H1 (cell line): ENCODE measurements around the gene RIT2. TPM values are rescaled to one million over a fixed set of nuclear protein-coding genes. Genes with fewer than 3 reads are reported as not detected.

Experiments used
- CTCF ChIA-PET: fragments of 300-600 bp; sonication (Branson Sonifier 250); formaldehyde crosslinking; loops from one replicate; lab custom pipeline; 2021; ENCODE audit not compliant: partially characterized antibody; lab: Charles Lee
- POLR2A ChIA-PET: fragments of 300-600 bp; sonication (Branson Sonifier 250); formaldehyde crosslinking; loops from one replicate; lab custom pipeline; 2021; ENCODE audit warnings: inconsistent platforms; ENCODE audit not compliant: partially characterized antibody; lab: Charles Lee
- DNase-seq, 2 experiments: peaks; one replicate each; pipeline versions ENCODE4 v3.0.0 to v3.0.0-alpha.2; 2010 to 2022; ENCODE audit warnings: low spot score in 2 of 2, low read depth in 1 of 2, mixed read lengths in 1 of 2
- FAIRE-seq: peaks from 2 replicates; lab custom pipeline; 2011; peaks lifted over from hg19 to GRCh38; lab: Jason Lieb, UNC
- H2AFZ ChIP-seq: 2 replicates; pipeline ENCODE4 v1.8.1; 2012; ENCODE audit warnings: low read length, inconsistent platforms
- H2AK5ac ChIP-seq: 2 replicates; pipeline ENCODE4 v1.6.1; 2013; ENCODE audit warnings: low read depth, low read length
- H2BK120ac ChIP-seq: replicated peaks from 2 replicates; pipeline ENCODE3; 2013; ENCODE audit warnings: low read depth, low read length, inconsistent platforms
- H2BK12ac ChIP-seq: 2 replicates; pipeline ENCODE4 v1.6.1; 2013; ENCODE audit warnings: low read depth, low read length
- H2BK15ac ChIP-seq: 2 replicates; pipeline ENCODE4 v1.6.1; 2013; ENCODE audit warnings: low read length
- H2BK20ac ChIP-seq: 2 replicates; pipeline ENCODE4 v1.6.1; 2013; ENCODE audit warnings: low read length
- H2BK5ac ChIP-seq: 2 replicates; pipeline ENCODE4 v1.6.1; 2013; ENCODE audit warnings: low read depth, low read length
- H3K14ac ChIP-seq: 2 replicates; pipeline ENCODE4 v1.6.1; 2013; ENCODE audit warnings: inconsistent platforms; ENCODE audit not compliant: insufficient read length
- H3K18ac ChIP-seq: 2 replicates; pipeline ENCODE4 v1.6.1; 2013; ENCODE audit warnings: low read length; ENCODE audit errors: extremely low read depth
- H3K23ac ChIP-seq: 2 replicates; pipeline ENCODE4 v1.6.1; 2013; ENCODE audit warnings: inconsistent platforms; ENCODE audit not compliant: insufficient read length
- H3K23me2 ChIP-seq: 2 replicates; pipeline ENCODE4 v1.6.1; 2013; ENCODE audit warnings: low read depth, low read length
- H3K27ac ChIP-seq: 2 replicates; pipeline ENCODE4 v1.6.1; 2011; ENCODE audit warnings: low read depth, low read length, inconsistent platforms
- H3K27me3 ChIP-seq, 4 experiments: replicated peaks in 1 of 4; 1 replicate in 1 of 4; 2 replicates in 3 of 4; pipeline versions ENCODE4 v1.6.1 to v1.8.1; 2011 to 2013; ENCODE audit warnings: low read length in 3 of 4, mild to moderate bottlenecking in 3 of 4, inconsistent platforms in 2 of 4, mixed read lengths in 2 of 4, moderate library complexity in 1 of 4; ENCODE audit not compliant: control insufficient read depth in 3 of 4, insufficient read depth in 3 of 4; ENCODE audit errors: extremely low read depth in 1 of 4
- H3K36me3 ChIP-seq, 4 experiments: 2 replicates each; pipeline versions ENCODE4 v1.6.1 to v1.8.1; 2011 to 2013; ENCODE audit warnings: mild to moderate bottlenecking in 4 of 4, low read length in 3 of 4, moderate library complexity in 2 of 4, control low read depth in 1 of 4, inconsistent platforms in 1 of 4; ENCODE audit not compliant: insufficient read depth in 4 of 4, control insufficient read depth in 2 of 4
- H3K4ac ChIP-seq: replicated peaks from 2 replicates; pipeline ENCODE3; 2013; ENCODE audit warnings: low read length, low read depth, mixed read lengths, inconsistent platforms; ENCODE audit not compliant: insufficient read length
- H3K4me1 ChIP-seq, 4 experiments: replicated peaks in 1 of 4; 1 replicate in 1 of 4; 2 replicates in 3 of 4; pipeline versions ENCODE4 v1.6.1 to v1.8.1; 2011 to 2013; ENCODE audit warnings: low read length in 3 of 4, inconsistent platforms in 2 of 4, mixed read lengths in 1 of 4; ENCODE audit not compliant: insufficient read depth in 4 of 4, control insufficient read depth in 3 of 4
- H3K4me2 ChIP-seq, 2 experiments: 2 replicates each; pipeline versions ENCODE4 v1.6.1 to v1.8.1; 2011 to 2013; ENCODE audit warnings: low read depth in 2 of 2, low read length in 2 of 2, control low read depth in 1 of 2, inconsistent platforms in 1 of 2, mild to moderate bottlenecking in 1 of 2; ENCODE audit not compliant: insufficient read depth in 1 of 2
- H3K4me3 ChIP-seq, 4 experiments: fragments of 200-600, 300-600 bp in 1 of 4; sonication (generic), shearing (Covaris generic), sonication (Bioruptor Twin) in 1 of 4; 2 replicates each; pipeline versions ENCODE4 v1.5.1 to v1.8.1; 2011 to 2016; ENCODE audit warnings: low read length in 4 of 4, low read depth in 3 of 4, control low read depth in 2 of 4, inconsistent platforms in 2 of 4, mild to moderate bottlenecking in 2 of 4, mixed read lengths in 1 of 4, moderate library complexity in 1 of 4; ENCODE audit not compliant: insufficient read depth in 2 of 4; ENCODE audit errors: extremely low read depth in 1 of 4
- H3K56ac ChIP-seq: replicated peaks from 2 replicates; pipeline ENCODE3; 2013; ENCODE audit warnings: low read depth, mild to moderate bottlenecking, mixed read lengths, low read length, inconsistent platforms; ENCODE audit not compliant: insufficient read length
- H3K79me1 ChIP-seq: 2 replicates; pipeline ENCODE4 v1.6.1; 2013; ENCODE audit warnings: low read depth, low read length, control low read depth
- H3K79me2 ChIP-seq, 2 experiments: 2 replicates each; pipeline versions ENCODE4 v1.6.1 to v1.8.1; 2012 to 2013; ENCODE audit warnings: low read length in 2 of 2, mild to moderate bottlenecking in 2 of 2, inconsistent platforms in 1 of 2; ENCODE audit not compliant: insufficient read depth in 2 of 2, control insufficient read depth in 1 of 2
- H3K9ac ChIP-seq, 4 experiments: replicated peaks in 1 of 4; 1 replicate in 1 of 4; 2 replicates in 3 of 4; pipeline versions ENCODE4 v1.6.1 to v1.8.1; 2011 to 2013; ENCODE audit warnings: low read depth in 3 of 4, low read length in 3 of 4, control low read depth in 2 of 4, mild to moderate bottlenecking in 2 of 4, moderate library complexity in 2 of 4, inconsistent platforms in 1 of 4; ENCODE audit errors: extremely low read depth in 1 of 4
- H3K9me3 ChIP-seq, 2 experiments: 2 replicates each; pipeline versions ENCODE4 v1.6.1 to v1.8.1; 2012 to 2013; ENCODE audit warnings: mild to moderate bottlenecking in 2 of 2, moderate library complexity in 2 of 2, control low read depth in 1 of 2, inconsistent platforms in 1 of 2, low read depth in 1 of 2, low read length in 1 of 2, mixed read lengths in 1 of 2; ENCODE audit not compliant: insufficient read depth in 2 of 2
- H4K20me1 ChIP-seq, 2 experiments: replicated peaks in 1 of 2; 2 replicates each; pipeline versions ENCODE3 to v1.8.1; 2011 to 2013; ENCODE audit warnings: inconsistent platforms in 2 of 2, low read length in 2 of 2, mild to moderate bottlenecking in 1 of 2; ENCODE audit not compliant: insufficient read depth in 2 of 2, control insufficient read depth in 1 of 2
- H4K5ac ChIP-seq: 2 replicates; pipeline ENCODE4 v1.6.1; 2013; ENCODE audit warnings: low read length, low read depth, mixed read lengths, inconsistent platforms; ENCODE audit not compliant: insufficient read length
- H4K8ac ChIP-seq: 2 replicates; pipeline ENCODE4 v1.8.0; 2013; ENCODE audit warnings: mild to moderate bottlenecking, moderate library complexity, low read length, inconsistent platforms; ENCODE audit not compliant: insufficient read depth; ENCODE audit errors: extremely low read depth
- H4K91ac ChIP-seq: replicated peaks from 2 replicates; pipeline ENCODE3; 2013; ENCODE audit warnings: low read length, mixed read lengths, inconsistent platforms; ENCODE audit not compliant: insufficient read length
- ATF3 ChIP-seq: IDR thresholded peaks from 2 replicates; pipeline ENCODE4 v1.6.1; 2011; ENCODE audit warnings: low read depth, mild to moderate bottlenecking, low read length; ENCODE audit not compliant: insufficient read depth
- CHD1 ChIP-seq: IDR thresholded peaks from 2 replicates; pipeline ENCODE4 v1.6.1; 2012; ENCODE audit warnings: low read depth, low read length, improper control_type of control experiment
- E2F6 ChIP-seq: IDR thresholded peaks from 2 replicates; pipeline ENCODE4 v1.6.1; 2012; ENCODE audit warnings: inconsistent platforms
- MAFK ChIP-seq: IDR thresholded peaks from 2 replicates; pipeline ENCODE4 v1.6.1; 2012; ENCODE audit warnings: low read depth, mild to moderate bottlenecking, improper control_type of control experiment, low read length
- RFX5 ChIP-seq: IDR thresholded peaks from 2 replicates; pipeline ENCODE4 v1.6.1; 2011; ENCODE audit warnings: low read depth, low read length, improper control_type of control experiment, borderline replicate concordance
- SAP30 ChIP-seq: fragments of 300-600 bp; sonication (generic); IDR thresholded peaks from 2 replicates; pipeline ENCODE4 v1.7.1; 2012; ENCODE audit warnings: low read length, moderate library complexity, mild to moderate bottlenecking, inconsistent platforms; ENCODE audit not compliant: insufficient read depth, insufficient replicate concordance
- WGBS, 2 experiments: shearing (Covaris generic) in 1 of 2; methylation state at CpG; one replicate each; pipeline versions ENCODE4 v1.1.6 to v1.1.7; 2013 to 2015; ENCODE audit warnings: low lambda C conversion rate in 2 of 2, mixed read lengths in 2 of 2, inconsistent platforms in 1 of 2, low coverage in 1 of 2, missing lambda C conversion rate in 1 of 2; ENCODE audit not compliant: insufficient replicate concordance in 2 of 2, insufficient coverage in 1 of 2, insufficient read length in 1 of 2; ENCODE audit errors: extremely low coverage in 1 of 2, missing lambda C conversion rate in 1 of 2; 5-methylcytosine and 5-hydroxymethylcytosine counted together
- polyA plus RNA-seq, 7 experiments: library from polyadenylated mRNA; depleted of rRNA in 3 of 7; stranded (reverse) in 5 of 7; unstranded in 2 of 7; fragments of >200 nt in 5 of 7; fragments of 200-250 nt in 2 of 7; gene quantifications; 1 replicate in 5 of 7; 2 replicates in 1 of 7; 4 replicates in 1 of 7; pipeline versions ENCODE4 v1.2.1 to v1.2.3, GENCODE V29; 2011 to 2013; ENCODE audit warnings: missing spikeins in 2 of 7, mixed read lengths in 2 of 7
- total RNA-seq: library from RNA; stranded (reverse); fragmentation: NEBNext Ultra II Directional; extraction: Animal tissue kit (Norgen Biotek cat#: 25700); gene quantifications from 2 replicates; pipeline ENCODE4 v1.2.1, GENCODE V29; 2021
- TF ChIP-seq, protein P1 (sequence below), 3 experiments: IDR thresholded peaks; 1 replicate in 2 of 3; 2 replicates in 1 of 3; pipeline versions ENCODE4 v1.5.1 to v1.6.1; 2011; ENCODE audit warnings: low read length in 3 of 3, mild to moderate bottlenecking in 3 of 3, inconsistent platforms in 2 of 3, low read depth in 1 of 3, moderate library complexity in 1 of 3; ENCODE audit not compliant: insufficient read depth in 1 of 3; ENCODE audit errors: control extremely low read depth in 1 of 3

RIT2 gene
- total and polyA plus RNA-seq, 2 of the 8 experiments (the other 6 are each of a cell fraction or from before 2014, with no cell fraction given): 0.67 to 3.2 TPM

DNA sequence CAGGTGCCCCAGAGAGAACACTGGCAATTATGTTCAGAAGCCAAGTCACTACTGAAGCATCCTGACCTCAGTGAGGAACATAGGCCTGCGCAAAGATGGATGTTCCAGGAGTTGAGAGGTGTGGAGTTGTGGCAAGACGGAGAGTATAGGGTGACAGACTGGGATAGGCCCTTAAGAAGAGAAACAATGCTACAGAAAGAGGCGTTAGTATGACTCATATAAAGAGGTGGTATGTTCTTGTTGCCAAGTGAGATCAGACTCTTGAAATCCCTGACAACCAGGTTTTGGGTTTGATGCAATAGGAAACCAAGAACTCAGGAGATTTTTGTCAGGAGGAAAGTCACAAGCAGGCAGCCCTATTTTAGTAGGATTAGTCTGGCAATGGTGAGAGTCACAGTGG lies 185.6 kb downstream of the RIT2 start:
- peak overlapping the region; percentile 40; the same call in 1 of the 2 replicates for H2AFZ ChIP-seq
- H2BK20ac ChIP-seq: no peak overlapping the region
- no peak overlapping the region for H3K4ac ChIP-seq
- H4K91ac ChIP-seq: no peak overlapping the region
- H3K4me1 ChIP-seq: no peaks in the 10 kb centered on the region
- H3K18ac ChIP-seq: no peak overlapping the region
- WGBS, 2 experiments: 84% methylated on average over 3 of the region's 3 CpGs; no CpG with 5 or more reads in 1 of the 2 experiments
- no peak overlapping the region for H4K5ac ChIP-seq
- no peak overlapping the region for H3K9ac ChIP-seq
- no peak for TF ChIP-seq CHD1
- TF ChIP-seq SAP30: no peak
- TF ChIP-seq, protein P1, sequence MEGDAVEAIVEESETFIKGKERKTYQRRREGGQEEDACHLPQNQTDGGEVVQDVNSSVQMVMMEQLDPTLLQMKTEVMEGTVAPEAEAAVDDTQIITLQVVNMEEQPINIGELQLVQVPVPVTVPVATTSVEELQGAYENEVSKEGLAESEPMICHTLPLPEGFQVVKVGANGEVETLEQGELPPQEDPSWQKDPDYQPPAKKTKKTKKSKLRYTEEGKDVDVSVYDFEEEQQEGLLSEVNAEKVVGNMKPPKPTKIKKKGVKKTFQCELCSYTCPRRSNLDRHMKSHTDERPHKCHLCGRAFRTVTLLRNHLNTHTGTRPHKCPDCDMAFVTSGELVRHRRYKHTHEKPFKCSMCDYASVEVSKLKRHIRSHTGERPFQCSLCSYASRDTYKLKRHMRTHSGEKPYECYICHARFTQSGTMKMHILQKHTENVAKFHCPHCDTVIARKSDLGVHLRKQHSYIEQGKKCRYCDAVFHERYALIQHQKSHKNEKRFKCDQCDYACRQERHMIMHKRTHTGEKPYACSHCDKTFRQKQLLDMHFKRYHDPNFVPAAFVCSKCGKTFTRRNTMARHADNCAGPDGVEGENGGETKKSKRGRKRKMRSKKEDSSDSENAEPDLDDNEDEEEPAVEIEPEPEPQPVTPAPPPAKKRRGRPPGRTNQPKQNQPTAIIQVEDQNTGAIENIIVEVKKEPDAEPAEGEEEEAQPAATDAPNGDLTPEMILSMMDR (IDR thresholded peaks at IDR 0.05; ENCODE audit: control extremely low read depth in 1 of 3, insufficient read depth in 1 of 3, low read depth in 1 of 3, low read length in 3 of 3): no peak
- no peak for TF ChIP-seq RFX5
- TF ChIP-seq MAFK: no peak
- TF ChIP-seq E2F6: no peak
- TF ChIP-seq ATF3: no peak
- TF ChIP-seq, all 59 proteins: peak for 0
- POLR2A ChIA-PET: no interaction called here
- H3K23ac ChIP-seq: no peak overlapping the region
- H2BK15ac ChIP-seq: no peak overlapping the region
- no peak overlapping the region for H3K4me3 ChIP-seq
- H3K27me3 ChIP-seq: no peaks in the 10 kb centered on the region; a peak in 1 of 7 replicates
- DNase-seq: no peak
- H3K4me2 ChIP-seq: no peak overlapping the region
- H3K56ac ChIP-seq: no peak overlapping the region
- no peak overlapping the region for H4K8ac ChIP-seq
- no peaks in the 10 kb centered on the region for H3K36me3 ChIP-seq
- H2BK5ac ChIP-seq: no peak overlapping the region
- H2AK5ac ChIP-seq: no peak overlapping the region
- CTCF ChIA-PET: interaction anchor here (1.4 kb wide), 1 partner anchor 13 kb away, joined by 4 read pairs; no protein-coding TSS in a partner anchor
- H2BK120ac ChIP-seq: no peak overlapping the region
- H3K27ac ChIP-seq: no peak overlapping the region
- no peaks in the 10 kb centered on the region for H4K20me1 ChIP-seq
- H3K79me2 ChIP-seq: no peaks in the 10 kb centered on the region
- no peak overlapping the region for H3K14ac ChIP-seq
- FAIRE-seq: no peak
- no peaks in the 10 kb centered on the region for H3K9me3 ChIP-seq
- no peaks in the 10 kb centered on the region for H3K79me1 ChIP-seq
- H2BK12ac ChIP-seq: no peak overlapping the region; the same call in 1 of the 2 replicates
- no peaks in the 10 kb centered on the region for H3K23me2 ChIP-seq
